HUES48 (cell line): ENCODE results near the gene SH3PXD2A.

Experiments used
- H3K27ac ChIP-seq: one replicate; pipeline ENCODE4 v1.7.0; 2013; ENCODE audit warnings: low read depth, low read length, inconsistent platforms
- H3K27me3 ChIP-seq: 2 replicates; pipeline ENCODE4 v1.6.1; 2013; ENCODE audit warnings: mild to moderate bottlenecking, low read length; ENCODE audit not compliant: control insufficient read depth, insufficient read depth
- H3K36me3 ChIP-seq: 2 replicates; pipeline ENCODE4 v1.6.1; 2013; ENCODE audit warnings: low read length; ENCODE audit not compliant: control insufficient read depth, insufficient read depth
- H3K4me1 ChIP-seq: 2 replicates; pipeline ENCODE4 v1.6.1; 2013; ENCODE audit warnings: mild to moderate bottlenecking, low read length; ENCODE audit not compliant: control insufficient read depth, insufficient read depth
- H3K4me3 ChIP-seq: 2 replicates; pipeline ENCODE4 v1.5.1; 2013; ENCODE audit warnings: mild to moderate bottlenecking, low read depth, low read length
- H3K9ac ChIP-seq: 2 replicates; pipeline ENCODE4 v1.6.1; 2013; ENCODE audit warnings: mild to moderate bottlenecking, low read depth, low read length, moderate library complexity
- H3K9me3 ChIP-seq: 2 replicates; pipeline ENCODE4 v1.6.1; 2013; ENCODE audit warnings: low read length; ENCODE audit not compliant: control insufficient read depth, insufficient read depth

The SH3PXD2A gene

GRCh38 chr10:103726637-103727036, 128.7 kb downstream of the SH3PXD2A start:
- Histone ChIP-seq H3K4me3 (no peak overlapping the region), H3K27me3 (no peaks in the 10 kb centered on the region), H3K9me3 (no peaks in the 10 kb centered on the region), H3K4me1 (peaks cover 13% of the 10 kb centered on the region; the same call in 1 of the 2 replicates), H3K9ac (no peak overlapping the region), H3K27ac (no peak overlapping the region), H3K36me3 (no peaks in the 10 kb centered on the region)

GRCh38 chr10:103725242-103725641, 130.1 kb downstream of the SH3PXD2A start:
- no peaks in the 10 kb centered on the region for H3K36me3 ChIP-seq
- no peak overlapping the region for H3K4me3 ChIP-seq
- peaks cover 9% of the 10 kb centered on the region; the same call in 1 of the 2 replicates for H3K4me1 ChIP-seq
- no peaks in the 10 kb centered on the region for H3K9me3 ChIP-seq
- no peaks in the 10 kb centered on the region for H3K27me3 ChIP-seq
- H3K27ac ChIP-seq = no peak overlapping the region
- no peak overlapping the region for H3K9ac ChIP-seq

- Histone ChIP-seq H3K4me3 (no peak overlapping the region), H3K9me3 (no peaks in the 10 kb centered on the region), H3K27me3 (no peaks in the 10 kb centered on the region), H3K4me1 (peaks cover 4% of the 10 kb centered on the region; the same call in 1 of the 2 replicates), H3K36me3 (no peaks in the 10 kb centered on the region), H3K9ac (no peak overlapping the region), H3K27ac (no peak overlapping the region)
Measured at GRCh38 chr10:103724771-103725170, 130.6 kb downstream of the SH3PXD2A start.

- Histone ChIP-seq H3K27me3 (no peaks in the 10 kb centered on the region), H3K4me3 (no peak overlapping the region)
Measured at GRCh38 chr10:103724074-103724473, 131.3 kb downstream of the SH3PXD2A start.

GRCh38 chr10:103723557-103723956, 131.8 kb downstream of the SH3PXD2A start:
- Histone ChIP-seq H3K4me3 (no peak overlapping the region), H3K27ac (no peak overlapping the region), H3K9me3 (no peaks in the 10 kb centered on the region), H3K36me3 (no peaks in the 10 kb centered on the region), H3K27me3 (no peaks in the 10 kb centered on the region), H3K9ac (no peak overlapping the region), H3K4me1 (no peaks in the 10 kb centered on the region)

More at GRCh38 chr10:103724074-103724473, 131.3 kb downstream of the SH3PXD2A start:
- Histone ChIP-seq H3K9me3 (no peaks in the 10 kb centered on the region), H3K36me3 (no peaks in the 10 kb centered on the region), H3K4me1 (no peaks in the 10 kb centered on the region), H3K9ac (no peak overlapping the region), H3K27ac (no peak overlapping the region)

GRCh38 chr10:103722632-103723031, 132.7 kb downstream of the SH3PXD2A start:
- no peaks in the 10 kb centered on the region for H3K9me3 ChIP-seq
- H3K4me3 ChIP-seq = no peak overlapping the region
- H3K9ac ChIP-seq = no peak overlapping the region
- H3K27me3 ChIP-seq = no peaks in the 10 kb centered on the region
- no peaks in the 10 kb centered on the region for H3K36me3 ChIP-seq
- no peak overlapping the region for H3K27ac ChIP-seq
- peaks cover under 1% of the 10 kb centered on the region; the same call in 1 of the 2 replicates for H3K4me1 ChIP-seq

GRCh38 chr10:103720964-103721335, 134.4 kb downstream of the SH3PXD2A start:
- H3K9ac ChIP-seq = no peak overlapping the region
- no peak overlapping the region for H3K4me3 ChIP-seq
- H3K27ac ChIP-seq = no peak overlapping the region
- no peaks in the 10 kb centered on the region for H3K27me3 ChIP-seq
- H3K4me1 ChIP-seq = peaks cover 4% of the 10 kb centered on the region; the same call in 1 of the 2 replicates
- no peaks in the 10 kb centered on the region for H3K9me3 ChIP-seq
- no peaks in the 10 kb centered on the region for H3K36me3 ChIP-seq

- no peak overlapping the region for H3K4me3 ChIP-seq
- H3K27ac ChIP-seq = no peak overlapping the region
- peaks cover 4% of the 10 kb centered on the region; the same call in 1 of the 2 replicates for H3K4me1 ChIP-seq
- H3K36me3 ChIP-seq = no peaks in the 10 kb centered on the region
- no peaks in the 10 kb centered on the region for H3K27me3 ChIP-seq
- H3K9ac ChIP-seq = no peak overlapping the region
- H3K9me3 ChIP-seq = no peaks in the 10 kb centered on the region
Measured at GRCh38 chr10:103720328-103720963, 134.9 kb downstream of the SH3PXD2A start.

GRCh38 chr10:103719036-103719435, 136.3 kb downstream of the SH3PXD2A start:
- Histone ChIP-seq H3K4me3 (no peak overlapping the region), H3K4me1 (peaks cover 4% of the 10 kb centered on the region; the same call in 1 of the 2 replicates), H3K27ac (no peak overlapping the region), H3K27me3 (no peaks in the 10 kb centered on the region), H3K36me3 (no peaks in the 10 kb centered on the region), H3K9me3 (no peaks in the 10 kb centered on the region), H3K9ac (no peak overlapping the region)

- Histone ChIP-seq H3K9me3 (no peaks in the 10 kb centered on the region), H3K4me3 (no peak overlapping the region), H3K27me3 (no peaks in the 10 kb centered on the region), H3K4me1 (peaks cover 4% of the 10 kb centered on the region; the same call in 1 of the 2 replicates), H3K27ac (no peak overlapping the region), H3K9ac (no peak overlapping the region), H3K36me3 (no peaks in the 10 kb centered on the region)
Measured at GRCh38 chr10:103718247-103718620, 137.1 kb downstream of the SH3PXD2A start.

GRCh38 chr10:103717341-103718246, 137.8 kb downstream of the SH3PXD2A start:
- no peaks in the 10 kb centered on the region for H3K9me3 ChIP-seq
- H3K4me1 ChIP-seq = peaks cover 4% of the 10 kb centered on the region; the same call in 1 of the 2 replicates
- H3K27me3 ChIP-seq = no peaks in the 10 kb centered on the region
- no peak overlapping the region for H3K27ac ChIP-seq
- H3K36me3 ChIP-seq = no peaks in the 10 kb centered on the region
- H3K9ac ChIP-seq = no peak overlapping the region
- no peak overlapping the region for H3K4me3 ChIP-seq
